22Rv1 (cell line): ENCODE data around the gene HORMAD1.

Experiments
- ZFX ChIP-seq: fragments of 450-650 bp; IDR thresholded peaks from 2 replicates; pipeline ENCODE4 v1.6.1; 2017; ENCODE audit warnings: antibody characterized with exemption, borderline replicate concordance
- TF ChIP-seq, protein P1 (sequence below): fragments of 450-650 bp; IDR thresholded peaks from 2 replicates; pipeline ENCODE4 v1.5.1; 2017; ENCODE audit warnings: mild to moderate bottlenecking

DNA sequence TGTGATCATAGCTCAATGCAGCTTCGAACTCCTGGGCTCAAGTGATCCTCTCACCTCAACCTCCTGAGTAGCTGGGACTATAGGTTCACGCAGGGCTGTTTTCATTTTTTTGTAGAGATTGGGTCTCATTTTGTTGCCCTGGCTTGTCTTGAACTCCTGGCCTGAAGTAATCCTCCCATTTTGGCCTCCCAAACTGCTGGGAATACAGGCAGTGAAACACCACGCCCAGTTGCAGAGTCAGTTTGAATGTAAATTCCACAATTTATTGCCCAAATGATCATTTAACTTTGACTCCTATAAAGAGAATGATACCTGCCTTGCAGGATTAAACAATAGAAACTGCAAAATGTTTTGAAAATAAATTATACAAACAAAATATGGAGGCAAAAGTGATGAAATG is 34.4 kb downstream of the HORMAD1 start:
- TF ChIP-seq, protein P1, sequence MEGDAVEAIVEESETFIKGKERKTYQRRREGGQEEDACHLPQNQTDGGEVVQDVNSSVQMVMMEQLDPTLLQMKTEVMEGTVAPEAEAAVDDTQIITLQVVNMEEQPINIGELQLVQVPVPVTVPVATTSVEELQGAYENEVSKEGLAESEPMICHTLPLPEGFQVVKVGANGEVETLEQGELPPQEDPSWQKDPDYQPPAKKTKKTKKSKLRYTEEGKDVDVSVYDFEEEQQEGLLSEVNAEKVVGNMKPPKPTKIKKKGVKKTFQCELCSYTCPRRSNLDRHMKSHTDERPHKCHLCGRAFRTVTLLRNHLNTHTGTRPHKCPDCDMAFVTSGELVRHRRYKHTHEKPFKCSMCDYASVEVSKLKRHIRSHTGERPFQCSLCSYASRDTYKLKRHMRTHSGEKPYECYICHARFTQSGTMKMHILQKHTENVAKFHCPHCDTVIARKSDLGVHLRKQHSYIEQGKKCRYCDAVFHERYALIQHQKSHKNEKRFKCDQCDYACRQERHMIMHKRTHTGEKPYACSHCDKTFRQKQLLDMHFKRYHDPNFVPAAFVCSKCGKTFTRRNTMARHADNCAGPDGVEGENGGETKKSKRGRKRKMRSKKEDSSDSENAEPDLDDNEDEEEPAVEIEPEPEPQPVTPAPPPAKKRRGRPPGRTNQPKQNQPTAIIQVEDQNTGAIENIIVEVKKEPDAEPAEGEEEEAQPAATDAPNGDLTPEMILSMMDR: no peak
- no peak for TF ChIP-seq ZFX
